Esophagus muscularis mucosa (tissue), 4 donors: ENCODE results near the gene OTUD4. TPM values are rescaled to one million over a fixed set of nuclear protein-coding genes. Genes with fewer than 3 reads are reported as not detected.
"Not testable (repeated sequence)": the region's sequence is repeated elsewhere in the genome, so short reads cannot be mapped to it uniquely, and the experiment has no call there.

Experiments used
- DNase-seq: peaks from one replicate; pipeline ENCODE4 v3.0.0-alpha.2; 2017; ENCODE audit errors: extremely low spot score
- H3K27ac ChIP-seq, 4 donors: fragments of 200-600 bp; sonication (generic); replicated peaks in 1 of 4; 1 replicate in 3 of 4; 2 replicates in 1 of 4; pipeline ENCODE4 v1.5.1; 2016 to 2019; ENCODE audit warnings: mild to moderate bottlenecking in 1 of 4
- H3K27me3 ChIP-seq, 4 donors: fragments of 200-600 bp; sonication (generic); one replicate each; pipeline versions ENCODE4 v1.5.1 to v1.6.0; 2016 to 2019
- H3K36me3 ChIP-seq, 4 donors: fragments of 200-600 bp; sonication (generic); one replicate each; pipeline ENCODE4 v1.5.1; 2016 to 2019
- H3K4me1 ChIP-seq, 4 donors: fragments of 200-600 bp; sonication (generic); one replicate each; pipeline ENCODE4 v1.5.1; 2016 to 2019
- H3K4me3 ChIP-seq, 4 donors: fragments of 200-600 bp; sonication (generic); 1 replicate in 2 of 4; 2 replicates in 2 of 4; pipeline ENCODE4 v1.5.1; 2016 to 2019; ENCODE audit warnings: mild to moderate bottlenecking in 4 of 4, moderate library complexity in 1 of 4
- H3K9me3 ChIP-seq, 4 donors: fragments of 200-600 bp; sonication (generic); 1 replicate in 3 of 4; 2 replicates in 1 of 4; pipeline ENCODE4 v1.5.1; 2016 to 2019
- CTCF ChIP-seq, 3 experiments: fragments of 200-600 bp in 2 of 3; fragments of 450-650 bp in 1 of 3; sonication (generic) in 2 of 3; IDR thresholded peaks; one replicate each; pipeline ENCODE4 v1.5.1; 2017 to 2019; ENCODE audit warnings: antibody characterized with exemption in 3 of 3, mild to moderate bottlenecking in 2 of 3, moderate library complexity in 1 of 3
- EP300 ChIP-seq: sonication (generic); formaldehyde crosslinking; IDR thresholded peaks from one replicate; pipeline ENCODE4 v1.6.1; 2017; ENCODE audit warnings: antibody characterized with exemption
- POLR2A ChIP-seq: fragments of 450-650 bp; IDR thresholded peaks from one replicate; pipeline ENCODE4 v1.6.1; 2017; ENCODE audit warnings: antibody characterized with exemption, moderate library complexity, mild to moderate bottlenecking, low read depth
- POLR2AphosphoS5 ChIP-seq, 2 donors: sonication (generic); formaldehyde crosslinking; IDR thresholded peaks; one replicate each; pipeline ENCODE4 v1.6.1; 2017; ENCODE audit warnings: antibody characterized with exemption in 2 of 2
- WGBS: methylation state at CpG from one replicate; pipeline ENCODE4 v1.1.5; 2018; 5-methylcytosine and 5-hydroxymethylcytosine counted together
- intact Hi-C: fragments of 100-400 bp; cut with DNase I; formaldehyde crosslinking; loops from one replicate; pipeline ENCODE4 v1.15.1; 2023
- total RNA-seq, 4 donors: library from RNA; depleted of rRNA; stranded (reverse); fragments of >200 nt; gene quantifications; one replicate each; pipeline versions ENCODE4 v1.1.0 to v1.2.1, GENCODE V29; 2016

The OTUD4 gene
- 10 to 100 TPM; 29.8 to 49.1 (median 38.3) TPM for total RNA-seq

GRCh38 chr4:145180298-145181090, at the start of gene OTUD4:
Gene OTUD4, minus strand, starts transcription at chr4:145180589. Its CDS starts 616 bp downstream, at chr4:145179973.
- no peak for TF ChIP-seq EP300
- TF ChIP-seq POLR2A, result peak; percentile 51
- TF ChIP-seq POLR2AphosphoS5 (IDR thresholded peaks at IDR 0.05), result peak; percentile 85
- TF ChIP-seq CTCF (IDR thresholded peaks at IDR 0.05), result peak in 1 of 3 experiments; percentile 7

GRCh38 chr4:145223228-145223627, 42.8 kb upstream of the OTUD4 start:
- H3K4me1 ChIP-seq, H3K4me3 ChIP-seq, H3K36me3 ChIP-seq, intact Hi-C loops, H3K27ac ChIP-seq, H3K27me3 ChIP-seq, DNase-seq, H3K9me3 ChIP-seq: not testable (repeated sequence)
- WGBS, result 86% methylated on average over 7 of the region's 7 CpGs

More at GRCh38 chr4:145180298-145181090, at the start of gene OTUD4:
- Histone ChIP-seq H3K4me3 (peak within 1 kb of the TSS; percentile 71 to 91 (median 86)), H3K27me3 (no peaks in the 10 kb centered on the region), H3K9me3 (no peaks in the 10 kb centered on the region), H3K36me3 (no peaks in the 10 kb centered on the region), H3K27ac (peak within 1 kb of the TSS; percentile 96 to 98 (median 98)), H3K4me1 (peaks cover 21 to 43% (median 39%) of the 10 kb centered on the region in 4 donors)
- intact Hi-C loops, result loop anchor here (5.0 kb wide), 1 partner anchor 437 kb away; the partner anchor contains the start of gene MMAA
- WGBS, result 1% methylated on average over 46 of the region's 94 CpGs
- DNase-seq, result peak; percentile 98

GRCh38 chr4:145221529-145221928, 41.1 kb upstream of the OTUD4 start:
- DNase-seq, H3K36me3 ChIP-seq, H3K4me3 ChIP-seq, H3K9me3 ChIP-seq, intact Hi-C loops, H3K27ac ChIP-seq, H3K4me1 ChIP-seq, H3K27me3 ChIP-seq: not testable (repeated sequence)
- 96% methylated on average over 5 of the region's 5 CpGs for WGBS

- WGBS, result 81% methylated on average over 2 of the region's 2 CpGs
- Histone ChIP-seq H3K4me3 (no peak overlapping the region), H3K9me3 (no peaks in the 10 kb centered on the region), H3K4me1 (no peaks in the 10 kb centered on the region), H3K36me3 (no peaks in the 10 kb centered on the region), H3K27me3 (no peaks in the 10 kb centered on the region), H3K27ac (no peak overlapping the region)
- intact Hi-C loops, result loop anchor here (5.0 kb wide), 2 partner anchors 338 to 393 kb away; no protein-coding TSS in a partner anchor
- DNase-seq, result no peak
- TF ChIP-seq POLR2AphosphoS5 (IDR thresholded peaks at IDR 0.05) (no peak), POLR2A (no peak), EP300 (no peak), CTCF (IDR thresholded peaks at IDR 0.05) (no peak)
These were observed 38.7 kb upstream of the OTUD4 start for GRCh38 chr4:145219090-145219489.

- intact Hi-C loops, result loop anchor here (5.0 kb wide), 2 partner anchors 339 to 394 kb away; no protein-coding TSS in a partner anchor
- Histone ChIP-seq H3K4me1 (no peaks in the 10 kb centered on the region), H3K27me3 (no peaks in the 10 kb centered on the region), H3K9me3 (no peaks in the 10 kb centered on the region), H3K4me3 (no peak overlapping the region), H3K36me3 (no peaks in the 10 kb centered on the region), H3K27ac (no peak overlapping the region)
- WGBS, result 56% methylated on average over 3 of the region's 3 CpGs
- no peak for DNase-seq
- no peak for TF ChIP-seq EP300
- no peak for TF ChIP-seq POLR2A
- TF ChIP-seq CTCF (IDR thresholded peaks at IDR 0.05), result no peak
These were observed 37.9 kb upstream of the OTUD4 start for GRCh38 chr4:145218251-145218650.
